Measurements from ENCODE around the gene EGFL6.

EGFL6 gene

GRCh38 chrX:13569479-13570260 lies at the start of gene EGFL6:
TSS of gene EGFL6 (plus strand) at chrX:13569601. CDS start at chrX:13569862, 261 bp downstream.
- DNase-seq (ENCODE audit: low read depth): no peak

GRCh38 chrX:13520351-13520750 lies 49.0 kb upstream of the EGFL6 start:
- DNase-seq (ENCODE audit: low read depth): no peak

- DNase-seq (ENCODE audit: low read depth): no peak
These were observed 48.5 kb upstream of the EGFL6 start for GRCh38 chrX:13520936-13521335.

GRCh38 chrX:13522811-13523210 lies 46.6 kb upstream of the EGFL6 start:
- DNase-seq (ENCODE audit: low read depth): no peak

- DNase-seq (ENCODE audit: low read depth): no peak
These were observed 35.7 kb upstream of the EGFL6 start for GRCh38 chrX:13533726-13534125.

- DNase-seq (ENCODE audit: low read depth): no peak
These were observed 33.8 kb upstream of the EGFL6 start for GRCh38 chrX:13535376-13536165.

- no peak for DNase-seq (ENCODE audit: low read depth)
These were observed 32.9 kb upstream of the EGFL6 start for GRCh38 chrX:13536551-13536950.

- no peak for DNase-seq (ENCODE audit: low read depth)
These were observed 31.0 kb upstream of the EGFL6 start for GRCh38 chrX:13538414-13538813.

GRCh38 chrX:13540602-13541001 lies 28.8 kb upstream of the EGFL6 start:
- DNase-seq (ENCODE audit: low read depth): no peak

GRCh38 chrX:13545726-13546125 lies 23.7 kb upstream of the EGFL6 start:
- DNase-seq (ENCODE audit: low read depth): no peak

- no peak for DNase-seq (ENCODE audit: low read depth)
These were observed 21.7 kb upstream of the EGFL6 start for GRCh38 chrX:13547671-13548070.

GRCh38 chrX:13550346-13550745 lies 19.1 kb upstream of the EGFL6 start:
- no peak for DNase-seq (ENCODE audit: low read depth)

- DNase-seq (ENCODE audit: low read depth): no peak
These were observed 17.8 kb upstream of the EGFL6 start for GRCh38 chrX:13551610-13552009.

- no peak for DNase-seq (ENCODE audit: low read depth)
These were observed 16.5 kb upstream of the EGFL6 start for GRCh38 chrX:13552892-13553291.

- DNase-seq (ENCODE audit: low read depth): no peak
These were observed 3.9 kb upstream of the EGFL6 start for GRCh38 chrX:13565511-13565910.

GRCh38 chrX:13570261-13570605 lies 832 bp downstream of the EGFL6 start:
- DNase-seq (ENCODE audit: low read depth): no peak

- DNase-seq (ENCODE audit: low read depth): no peak
These were observed 1.7 kb downstream of the EGFL6 start for GRCh38 chrX:13571136-13571535.

- no peak for DNase-seq (ENCODE audit: low read depth)
These were observed 5.2 kb downstream of the EGFL6 start for GRCh38 chrX:13574600-13574999.

GRCh38 chrX:13579661-13580060 lies 10.3 kb downstream of the EGFL6 start:
- DNase-seq (ENCODE audit: low read depth): no peak

- no peak for DNase-seq (ENCODE audit: low read depth)
These were observed 12.2 kb downstream of the EGFL6 start for GRCh38 chrX:13581554-13581953.

- DNase-seq (ENCODE audit: low read depth): no peak
These were observed 18.5 kb downstream of the EGFL6 start for GRCh38 chrX:13587786-13588477.

- DNase-seq (ENCODE audit: low read depth): no peak
These were observed 20.8 kb downstream of the EGFL6 start for GRCh38 chrX:13590207-13590606.

GRCh38 chrX:13590914-13591313 lies 21.5 kb downstream of the EGFL6 start:
- no peak for DNase-seq (ENCODE audit: low read depth)
